Measurements from ENCODE around the gene OR10AD1.

DNA sequence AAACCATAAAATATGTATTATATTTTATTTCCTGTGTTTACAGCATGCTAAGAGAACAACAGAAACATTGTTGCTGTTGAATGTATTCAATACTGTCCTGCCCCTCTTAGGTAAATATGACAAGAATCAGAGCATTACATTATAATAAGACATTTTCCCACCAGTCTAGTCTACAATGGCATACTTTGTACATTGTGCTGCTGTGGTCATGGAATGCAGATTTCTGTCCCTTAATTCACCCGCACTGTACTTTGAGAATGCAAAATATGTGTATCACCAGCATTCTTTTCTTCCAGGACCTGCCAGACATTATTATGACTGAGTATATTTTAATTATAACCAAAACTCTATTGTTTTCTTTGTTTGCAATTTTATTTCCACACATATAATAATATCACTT is 16.5 kb upstream of the OR10AD1 start:
- TF ChIP-seq, protein P1, sequence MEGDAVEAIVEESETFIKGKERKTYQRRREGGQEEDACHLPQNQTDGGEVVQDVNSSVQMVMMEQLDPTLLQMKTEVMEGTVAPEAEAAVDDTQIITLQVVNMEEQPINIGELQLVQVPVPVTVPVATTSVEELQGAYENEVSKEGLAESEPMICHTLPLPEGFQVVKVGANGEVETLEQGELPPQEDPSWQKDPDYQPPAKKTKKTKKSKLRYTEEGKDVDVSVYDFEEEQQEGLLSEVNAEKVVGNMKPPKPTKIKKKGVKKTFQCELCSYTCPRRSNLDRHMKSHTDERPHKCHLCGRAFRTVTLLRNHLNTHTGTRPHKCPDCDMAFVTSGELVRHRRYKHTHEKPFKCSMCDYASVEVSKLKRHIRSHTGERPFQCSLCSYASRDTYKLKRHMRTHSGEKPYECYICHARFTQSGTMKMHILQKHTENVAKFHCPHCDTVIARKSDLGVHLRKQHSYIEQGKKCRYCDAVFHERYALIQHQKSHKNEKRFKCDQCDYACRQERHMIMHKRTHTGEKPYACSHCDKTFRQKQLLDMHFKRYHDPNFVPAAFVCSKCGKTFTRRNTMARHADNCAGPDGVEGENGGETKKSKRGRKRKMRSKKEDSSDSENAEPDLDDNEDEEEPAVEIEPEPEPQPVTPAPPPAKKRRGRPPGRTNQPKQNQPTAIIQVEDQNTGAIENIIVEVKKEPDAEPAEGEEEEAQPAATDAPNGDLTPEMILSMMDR (IDR thresholded peaks at IDR 0.05), result no peak
- TF ChIP-seq POLR2A (IDR thresholded peaks at IDR 0.05), result no peak

Measured in Peyer's patch (tissue), 4 donors.